Kidney (tissue), 14 donors: ENCODE results near the gene HNRNPUL1. TPM values are rescaled to one million over a fixed set of nuclear protein-coding genes. Genes with fewer than 3 reads are reported as not detected.

ENCODE experiments used
- DNase-seq, 5 donors: peaks; one replicate each; pipeline ENCODE4 v3.0.0-alpha.2; 2013 to 2020
- FAIRE-seq: peaks from 2 replicates; lab custom pipeline; 2012; peaks lifted over from hg19 to GRCh38; lab: Jason Lieb, UNC
- H3K27ac ChIP-seq, 2 donors: one replicate each; pipeline ENCODE4 v1.7.0; 2013; ENCODE audit warnings: low read depth in 2 of 2, low read length in 2 of 2, inconsistent platforms in 1 of 2
- H3K27me3 ChIP-seq: one replicate; pipeline ENCODE4 v1.7.1; 2013; ENCODE audit warnings: low read length, inconsistent platforms; ENCODE audit not compliant: control insufficient read depth, insufficient read depth
- H3K36me3 ChIP-seq, 3 donors: one replicate each; pipeline versions ENCODE4 v1.7.0 to v1.7.1; 2013; ENCODE audit warnings: low read length in 3 of 3, control low read depth in 1 of 3, inconsistent platforms in 1 of 3; ENCODE audit not compliant: insufficient read depth in 3 of 3, control insufficient read depth in 2 of 3
- H3K4me1 ChIP-seq, 3 donors: one replicate each; pipeline versions ENCODE4 v1.7.0 to v1.7.1; 2013; ENCODE audit warnings: low read length in 3 of 3, inconsistent platforms in 1 of 3, low read depth in 1 of 3; ENCODE audit not compliant: control insufficient read depth in 2 of 3, insufficient read depth in 2 of 3
- H3K4me3 ChIP-seq, 3 donors: one replicate each; pipeline versions ENCODE4 v1.7.0 to v1.8.1; 2013; ENCODE audit warnings: low read length in 3 of 3, control low read depth in 1 of 3, inconsistent platforms in 1 of 3
- H3K9ac ChIP-seq, 3 donors: one replicate each; pipeline versions ENCODE4 v1.7.0 to v1.7.1; 2013; ENCODE audit warnings: low read length in 3 of 3, control low read depth in 1 of 3, inconsistent platforms in 1 of 3
- H3K9me3 ChIP-seq, 3 donors: one replicate each; pipeline versions ENCODE4 v1.7.0 to v1.7.1; 2013; ENCODE audit warnings: low read length in 3 of 3, control low read depth in 1 of 3, inconsistent platforms in 1 of 3; ENCODE audit not compliant: control insufficient read depth in 2 of 3, insufficient read depth in 1 of 3
- intact Hi-C: fragments of 100-400 bp; cut with DNase I; formaldehyde crosslinking; loops from one replicate; pipeline ENCODE4 v1.11.1; 2022
- polyA plus RNA-seq: library from polyadenylated mRNA; stranded (reverse); fragments of 350-450 nt; fragmentation: Illumina TruSeq; extraction: RNeasy Lipid Tissue Mini Kit (QIAGEN cat#74804); gene quantifications from one replicate; pipeline ENCODE4 v1.2.3, GENCODE V29; 2014; ENCODE audit warnings: low read depth, low replicate concordance; ENCODE audit not compliant: insufficient read depth
- total RNA-seq: library from RNA; stranded (reverse); fragmentation: NEBNext Ultra II Directional; extraction: Animal tissue kit (Norgen Biotek cat#: 25700); gene quantifications from one replicate; pipeline ENCODE4 v1.2.1, GENCODE V29; 2021
- TF ChIP-seq, protein P1 (sequence below): IDR thresholded peaks from 3 replicates; pipeline ENCODE4 v1.5.1; 2012; ENCODE audit warnings: mild to moderate bottlenecking, moderate library complexity, borderline replicate concordance; ENCODE audit not compliant: insufficient read depth; ENCODE audit errors: extremely low read depth
- donor health status: control.
- donor health status: control.
- donor health status: control.
- donor health status: control.
- donor health status: control.
- donor health status: DM: yes; HTN: yes; CAD: no.
- donor health status: Normal renal cell carcinoma (clear cell type).

Gene HNRNPUL1
- total and polyA plus RNA-seq, 2 donors from 2014 or later = 51.0 to 182 TPM

DNA sequence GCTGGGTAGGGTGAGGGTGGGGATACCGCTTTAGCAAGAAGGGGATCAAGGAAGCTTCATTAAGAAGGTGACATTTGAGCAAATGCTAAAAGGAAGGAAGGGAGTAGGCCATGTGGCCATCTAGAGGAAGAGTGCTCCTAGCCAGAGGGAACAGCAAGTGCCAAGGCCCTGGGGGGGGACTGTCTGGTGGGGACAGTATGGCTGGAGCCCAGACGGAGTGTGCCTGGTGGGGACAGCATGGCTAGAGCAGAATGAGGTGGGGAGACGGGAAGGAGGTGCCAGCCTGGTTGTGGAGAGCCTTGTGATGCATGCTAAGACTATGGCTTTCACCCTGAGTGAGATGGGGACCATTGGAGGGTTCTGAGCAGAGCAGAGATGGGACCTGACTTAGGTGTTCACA is 91.6 kb downstream of the HNRNPUL1 start:
- DNase-seq = no peak
- FAIRE-seq = no peak
- TF ChIP-seq, protein P1, sequence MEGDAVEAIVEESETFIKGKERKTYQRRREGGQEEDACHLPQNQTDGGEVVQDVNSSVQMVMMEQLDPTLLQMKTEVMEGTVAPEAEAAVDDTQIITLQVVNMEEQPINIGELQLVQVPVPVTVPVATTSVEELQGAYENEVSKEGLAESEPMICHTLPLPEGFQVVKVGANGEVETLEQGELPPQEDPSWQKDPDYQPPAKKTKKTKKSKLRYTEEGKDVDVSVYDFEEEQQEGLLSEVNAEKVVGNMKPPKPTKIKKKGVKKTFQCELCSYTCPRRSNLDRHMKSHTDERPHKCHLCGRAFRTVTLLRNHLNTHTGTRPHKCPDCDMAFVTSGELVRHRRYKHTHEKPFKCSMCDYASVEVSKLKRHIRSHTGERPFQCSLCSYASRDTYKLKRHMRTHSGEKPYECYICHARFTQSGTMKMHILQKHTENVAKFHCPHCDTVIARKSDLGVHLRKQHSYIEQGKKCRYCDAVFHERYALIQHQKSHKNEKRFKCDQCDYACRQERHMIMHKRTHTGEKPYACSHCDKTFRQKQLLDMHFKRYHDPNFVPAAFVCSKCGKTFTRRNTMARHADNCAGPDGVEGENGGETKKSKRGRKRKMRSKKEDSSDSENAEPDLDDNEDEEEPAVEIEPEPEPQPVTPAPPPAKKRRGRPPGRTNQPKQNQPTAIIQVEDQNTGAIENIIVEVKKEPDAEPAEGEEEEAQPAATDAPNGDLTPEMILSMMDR = no peak
- Histone ChIP-seq H3K27ac (no peak overlapping the region), H3K9me3 (no peaks in the 10 kb centered on the region), H3K4me3 (no peak overlapping the region), H3K9ac (no peak overlapping the region), H3K36me3 (no peaks in the 10 kb centered on the region), H3K4me1 (peaks cover 0 to 18% (median 3%) of the 10 kb centered on the region in 3 donors), H3K27me3 (no peaks in the 10 kb centered on the region)
- intact Hi-C loops = no loop called here

DNA sequence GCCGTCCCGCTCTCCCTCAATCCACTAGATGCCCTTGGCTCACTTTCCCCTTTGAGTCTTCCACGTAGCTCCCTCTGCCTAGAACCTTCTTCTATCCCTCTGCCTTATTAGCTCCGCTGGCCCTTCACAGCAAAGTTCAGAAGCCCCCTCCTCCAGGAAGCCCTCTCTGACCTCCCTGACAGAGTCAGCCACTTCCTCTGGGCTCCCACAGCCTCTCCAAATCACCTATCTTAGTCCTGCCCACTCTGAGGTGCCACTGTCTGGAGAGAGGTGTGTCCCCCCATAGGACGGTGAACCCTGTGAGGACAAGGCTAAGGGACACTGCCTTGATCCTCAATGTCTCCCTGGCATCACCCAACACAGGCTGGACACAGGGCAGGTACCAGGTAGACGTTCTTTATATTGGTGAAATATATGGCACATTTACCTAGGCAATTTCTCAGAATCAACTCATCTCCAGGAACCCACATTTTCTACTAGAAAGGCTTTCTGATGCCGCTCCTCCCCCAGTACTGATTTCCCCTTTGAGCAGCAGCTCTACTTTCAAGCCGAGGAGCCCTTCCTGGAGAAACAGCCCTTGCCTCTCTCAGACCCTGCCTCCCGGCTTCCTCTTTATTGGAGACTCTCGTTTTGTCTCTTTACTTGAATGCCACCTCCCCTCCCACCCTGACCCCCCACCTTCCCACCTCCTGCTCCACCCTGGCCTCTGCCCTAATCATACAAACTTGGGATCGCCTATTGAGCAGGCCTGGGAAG is 93.0 kb downstream of the HNRNPUL1 start:
- Histone ChIP-seq H3K4me3 (no peak overlapping the region), H3K27me3 (no peaks in the 10 kb centered on the region), H3K4me1 (peaks cover 0 to 16% (median 0%) of the 10 kb centered on the region in 3 donors), H3K27ac (no peak overlapping the region), H3K9ac (no peak overlapping the region), H3K36me3 (no peaks in the 10 kb centered on the region), H3K9me3 (no peaks in the 10 kb centered on the region)
- FAIRE-seq (no peak), DNase-seq (no peak)
- TF ChIP-seq, protein P1 = no peak
- intact Hi-C loops = no loop called here

Other genes starting within 250 kb of the HNRNPUL1 start
- gene CYP2A13, start 175.9 kb upstream of the HNRNPUL1 start, total RNA-seq = not detected
- not detected for gene CYP2A13, start 175.9 kb upstream of the HNRNPUL1 start, polyA plus RNA-seq
- not detected for gene CYP2F1, start 149.9 kb upstream of the HNRNPUL1 start, total RNA-seq
- not detected for gene CYP2F1, start 149.9 kb upstream of the HNRNPUL1 start, polyA plus RNA-seq
- 2.0 TPM for gene CYP2S1, start 71.2 kb upstream of the HNRNPUL1 start, total RNA-seq
- 0.97 TPM for gene CYP2S1, start 71.2 kb upstream of the HNRNPUL1 start, polyA plus RNA-seq
- gene AXL, start 45.1 kb upstream of the HNRNPUL1 start, total RNA-seq = 37.4 TPM
- gene AXL, start 45.1 kb upstream of the HNRNPUL1 start, polyA plus RNA-seq = 6.3 TPM
- 28.1 TPM for gene CCDC97, start 45.8 kb downstream of the HNRNPUL1 start, total RNA-seq
- 9.8 TPM for gene CCDC97, start 45.8 kb downstream of the HNRNPUL1 start, polyA plus RNA-seq
- gene TGFB1, start 89.5 kb downstream of the HNRNPUL1 start, total RNA-seq = 48.0 TPM
- 19.1 TPM for gene TGFB1, start 89.5 kb downstream of the HNRNPUL1 start, polyA plus RNA-seq
- gene B9D2, start 99.8 kb downstream of the HNRNPUL1 start, total RNA-seq = 12.6 TPM
- gene B9D2, start 99.8 kb downstream of the HNRNPUL1 start, polyA plus RNA-seq = 15.7 TPM
- gene TMEM91, start 112.2 kb downstream of the HNRNPUL1 start, total RNA-seq = 9.5 TPM
- 24.3 TPM for gene TMEM91, start 112.2 kb downstream of the HNRNPUL1 start, polyA plus RNA-seq
- 16.8 TPM for gene EXOSC5, start 133.0 kb downstream of the HNRNPUL1 start, total RNA-seq
- 15.5 TPM for gene EXOSC5, start 133.0 kb downstream of the HNRNPUL1 start, polyA plus RNA-seq
- gene BCKDHA, start 133.4 kb downstream of the HNRNPUL1 start, total RNA-seq = 30.9 TPM
- gene BCKDHA, start 133.4 kb downstream of the HNRNPUL1 start, polyA plus RNA-seq = 72.2 TPM
- gene B3GNT8, start 163.0 kb downstream of the HNRNPUL1 start, total RNA-seq = 4.4 TPM
- 6.5 TPM for gene B3GNT8, start 163.0 kb downstream of the HNRNPUL1 start, polyA plus RNA-seq
- 43.9 TPM for gene DMAC2, start 175.5 kb downstream of the HNRNPUL1 start, total RNA-seq
- gene DMAC2, start 175.5 kb downstream of the HNRNPUL1 start, polyA plus RNA-seq = 73.9 TPM
- not detected for gene ERICH4, start 178.8 kb downstream of the HNRNPUL1 start, total RNA-seq
- gene ERICH4, start 178.8 kb downstream of the HNRNPUL1 start, polyA plus RNA-seq = 23.1 TPM